Panc1 (cell line): ENCODE data around the gene NOS1AP. TPM values are rescaled to one million over a fixed set of nuclear protein-coding genes. Genes with fewer than 3 reads are reported as not detected.
A peak's percentile ranks its signal among the peaks of the same experiment; 100 is the strongest.

Experiments used
- ATAC-seq: fragments of 200-7000 bp; cut with Tn5 transposase; 2 replicates; pipeline ENCODE4 v1.9.1; 2020; ENCODE audit warnings: mild to moderate bottlenecking, moderate library complexity
- BruUV-seq: library from RNA; stranded (reverse); fragments of 400-500 nt; replicated peaks from 2 replicates; lab custom pipeline; 2021; lab: Mats Ljungman, UMichigan
- CTCF ChIA-PET: fragments of 300-600 bp; sonication (Branson Sonifier 250); formaldehyde crosslinking; loops from one replicate; lab custom pipeline; 2022; ENCODE audit warnings: antibody characterized with exemption; lab: Charles Lee
- POLR2A ChIA-PET: fragments of 300-600 bp; sonication (Branson Sonifier 250); formaldehyde crosslinking; loops from one replicate; lab custom pipeline; 2022; ENCODE audit warnings: antibody characterized with exemption; lab: Charles Lee
- DNase-seq: peaks from one replicate; pipeline ENCODE4 v3.0.0-alpha.2; 2010; ENCODE audit warnings: low read depth, low spot score
- H3K27ac ChIP-seq: 2 replicates; pipeline ENCODE4 v1.5.1; 2011; ENCODE audit warnings: mild to moderate bottlenecking, low read length, inconsistent platforms
- H3K27me3 ChIP-seq: fragments of 200-500 bp; sonication (Bioruptor generic); 2 replicates; pipeline ENCODE4 v1.6.0; 2014; ENCODE audit warnings: low read length, inconsistent platforms; ENCODE audit not compliant: control insufficient read depth, insufficient read depth
- H3K36me3 ChIP-seq: fragments of 200-500 bp; sonication (Bioruptor generic); 2 replicates; pipeline ENCODE4 v1.5.1; 2014; ENCODE audit warnings: inconsistent platforms, mild to moderate bottlenecking, low read length, moderate library complexity; ENCODE audit not compliant: control insufficient read depth, insufficient read depth
- H3K4me1 ChIP-seq: 2 replicates; pipeline ENCODE4 v1.5.1; 2011; ENCODE audit warnings: inconsistent platforms, mild to moderate bottlenecking, low read length, moderate library complexity; ENCODE audit not compliant: control insufficient read depth, insufficient read depth
- H3K4me3 ChIP-seq, 2 experiments: 2 replicates each; pipeline ENCODE4 v1.5.1; 2011 to 2012; ENCODE audit warnings: low read depth in 2 of 2, low read length in 2 of 2, mild to moderate bottlenecking in 2 of 2, inconsistent platforms in 1 of 2, moderate library complexity in 1 of 2
- H3K9me3 ChIP-seq: fragments of 200-500 bp; sonication (Bioruptor generic); 2 replicates; pipeline ENCODE4 v1.5.1; 2014; ENCODE audit warnings: low read depth, mild to moderate bottlenecking, inconsistent platforms, low read length, moderate library complexity; ENCODE audit not compliant: control insufficient read depth, insufficient read depth
- CTCF ChIP-seq: fragments of 450-650 bp; IDR thresholded peaks from 2 replicates; pipeline ENCODE4 v1.5.1; 2017; ENCODE audit warnings: mild to moderate bottlenecking
- POLR2AphosphoS5 ChIP-seq: IDR thresholded peaks from 2 replicates; pipeline ENCODE4 v1.6.1; 2012; ENCODE audit warnings: mild to moderate bottlenecking, low read depth, low read length, moderate library complexity
- REST ChIP-seq, 2 experiments: IDR thresholded peaks; 2 replicates each; pipeline ENCODE4 v1.6.1; 2011 to 2012; ENCODE audit warnings: low read depth in 2 of 2, control low read depth in 1 of 2, low read length in 1 of 2, mild to moderate bottlenecking in 1 of 2, moderate library complexity in 1 of 2; ENCODE audit not compliant: insufficient read depth in 1 of 2
- SIN3A ChIP-seq: IDR thresholded peaks from 2 replicates; pipeline ENCODE4 v1.6.1; 2012; ENCODE audit warnings: low read depth, mild to moderate bottlenecking, low read length, moderate library complexity, borderline replicate concordance; ENCODE audit not compliant: insufficient read depth
- TCF7L2 ChIP-seq: IDR thresholded peaks from 2 replicates; pipeline ENCODE4 v1.6.1; 2011; ENCODE audit warnings: mild to moderate bottlenecking, low read depth, low read length, inconsistent platforms
- in situ Hi-C: cut with HindIII; loops from 2 replicates; pipeline ENCODE4 v1.10.0; 2016; ENCODE audit warnings: low sequenced_read_pairs, low pct_unique_long_range_greater_than_20kb
- intact Hi-C: fragments of 100-400 bp; cut with micrococcal nuclease; formaldehyde crosslinking; loops from one replicate; pipeline ENCODE4 v1.10.0; 2022; ENCODE audit not compliant: unreplicated experiment
- total RNA-seq: library from RNA; stranded (reverse); gene quantifications from one replicate; pipeline ENCODE4 v1.2.1, GENCODE V29; 2021; ENCODE audit not compliant: unreplicated experiment

NOS1AP gene
- total RNA-seq, 1 experiment from 2014 or later: 27.9 TPM

GRCh38 chr1:162056579-162056978 lies 12.9 kb upstream of the NOS1AP start:
- no peak overlapping the region for H3K4me3 ChIP-seq
- ChIA-PET POLR2A (no interaction called here), CTCF (interaction anchor here (0.6 to 1.5 kb wide), 4 partner anchors 218 to 337 kb away, joined by 3 to 6 read pairs (median 4); no protein-coding TSS in a partner anchor)
- DNase-seq: no peak
- intact Hi-C loops (loop anchor here (1.0 kb wide), 1 partner anchor 220 kb away; no protein-coding TSS in a partner anchor), in situ Hi-C loops (no loop called here)
- no peaks in the 10 kb centered on the region for H3K36me3 ChIP-seq
- TF ChIP-seq POLR2AphosphoS5: no peak
- TF ChIP-seq REST (IDR thresholded peaks at IDR 0.05; ENCODE audit: insufficient read depth in 1 of 2, low read depth in 2 of 2, low read length in 1 of 2): no peak
- TF ChIP-seq CTCF: no peak
- no peak for TF ChIP-seq SIN3A
- no peak for TF ChIP-seq TCF7L2
- no peak for ATAC-seq
- no peaks in the 10 kb centered on the region for H3K27me3 ChIP-seq
- peak overlapping the region; percentile 76 for H3K27ac ChIP-seq
- H3K4me1 ChIP-seq: peaks cover 17% of the 10 kb centered on the region
- no TSS peak for BruUV-seq
- no peaks in the 10 kb centered on the region for H3K9me3 ChIP-seq

GRCh38 chr1:162059721-162060120 lies 9.8 kb upstream of the NOS1AP start:
- ChIA-PET CTCF (no interaction called here), POLR2A (no interaction called here)
- intact Hi-C loops (no loop called here), in situ Hi-C loops (no loop called here)
- ATAC-seq (no peak), DNase-seq (no peak)
- Histone ChIP-seq H3K36me3 (no peaks in the 10 kb centered on the region), H3K4me3 (no peak overlapping the region), H3K9me3 (no peaks in the 10 kb centered on the region), H3K27ac (peak overlapping the region; percentile 52; the same call in 1 of the 2 replicates), H3K27me3 (no peaks in the 10 kb centered on the region), H3K4me1 (peaks cover 26% of the 10 kb centered on the region)
- TF ChIP-seq POLR2AphosphoS5 (no peak), TCF7L2 (no peak), SIN3A (no peak), CTCF (no peak), REST (IDR thresholded peaks at IDR 0.05; ENCODE audit: insufficient read depth in 1 of 2, low read depth in 2 of 2, low read length in 1 of 2) (no peak)
- BruUV-seq: no TSS peak
